Sigmoid colon (tissue), 7 donors: ENCODE results near the gene LYL1. TPM values are rescaled to one million over a fixed set of nuclear protein-coding genes. Genes with fewer than 3 reads are reported as not detected.

Source experiments
- DNase-seq: peaks from one replicate; pipeline ENCODE4 v3.0.0-alpha.2; 2019
- H3K27ac ChIP-seq, 4 donors: fragments of 200-600 bp; sonication (generic); one replicate each; pipeline ENCODE4 v1.5.1; 2016 to 2019; ENCODE audit warnings: mild to moderate bottlenecking in 1 of 4
- H3K27me3 ChIP-seq, 3 donors: fragments of 200-600 bp; sonication (generic); one replicate each; pipeline ENCODE4 v1.5.1; 2019; ENCODE audit warnings: mild to moderate bottlenecking in 1 of 3
- H3K36me3 ChIP-seq, 4 donors: fragments of 200-600 bp; sonication (generic); one replicate each; pipeline ENCODE4 v1.5.1; 2016 to 2019
- H3K4me1 ChIP-seq, 4 donors: fragments of 200-600 bp; sonication (generic); one replicate each; pipeline ENCODE4 v1.5.1; 2017 to 2019
- H3K4me3 ChIP-seq, 4 donors: fragments of 200-600 bp; sonication (generic); one replicate each; pipeline ENCODE4 v1.5.1; 2017 to 2019; ENCODE audit warnings: mild to moderate bottlenecking in 2 of 4, moderate library complexity in 1 of 4
- H3K9me3 ChIP-seq, 4 donors: fragments of 200-600 bp in 3 of 4; sonication (generic) in 3 of 4; one replicate each; pipeline versions ENCODE4 v1.5.1 to v1.6.1; 2013 to 2019
- CTCF ChIP-seq, 4 experiments: fragments of 450-650 bp in 3 of 4; fragments of 200-600 bp in 1 of 4; IDR thresholded peaks; one replicate each; pipeline ENCODE4 v1.5.1; 2016 to 2019; ENCODE audit warnings: antibody characterized with exemption in 4 of 4, mild to moderate bottlenecking in 3 of 4, moderate library complexity in 2 of 4
- EP300 ChIP-seq, 4 donors: sonication (generic); formaldehyde crosslinking; IDR thresholded peaks; one replicate each; pipeline ENCODE4 v1.6.1; 2017; ENCODE audit warnings: antibody characterized with exemption in 4 of 4
- POLR2A ChIP-seq, 2 donors: fragments of 450-650 bp; IDR thresholded peaks; one replicate each; pipeline ENCODE4 v1.6.1; 2016; ENCODE audit warnings: antibody characterized with exemption in 2 of 2, mild to moderate bottlenecking in 2 of 2, moderate library complexity in 2 of 2
- POLR2AphosphoS5 ChIP-seq, 4 donors: sonication (generic); formaldehyde crosslinking; IDR thresholded peaks; one replicate each; pipeline ENCODE4 v1.6.1; 2017; ENCODE audit warnings: antibody characterized with exemption in 4 of 4
- WGBS, 2 donors: extraction: QIAGEN DNeasy Blood & Tissue Kit; methylation state at CpG; one replicate each; pipeline ENCODE4 v1.1.7; 2013; 5-methylcytosine and 5-hydroxymethylcytosine counted together
- intact Hi-C: fragments of 100-400 bp; cut with DNase I; formaldehyde crosslinking; loops from one replicate; pipeline ENCODE4 v1.15.1; 2023
- polyA plus RNA-seq, 3 donors: library from polyadenylated mRNA; stranded (reverse); fragments of 200-250 nt; gene quantifications; one replicate each; pipeline ENCODE4 v1.2.3, GENCODE V29; 2013
- total RNA-seq, 4 donors: library from RNA; depleted of rRNA; stranded (reverse); fragments of >200 nt; gene quantifications; one replicate each; pipeline ENCODE4 v1.1.0, GENCODE V29; 2016
- donor health status: healthy with polysubstance abuse.
- donor health status: Bipolar disorder and iron deficiency.
- donor health status: healthy.

Gene LYL1
- total and polyA plus RNA-seq, 7 donors = 3.0 to 18.4 (median 13.8) TPM

- Histone ChIP-seq H3K4me1 (peaks cover 0 to 94% (median 80%) of the 10 kb centered on the region in 4 donors), H3K4me3 (no peak overlapping the region), H3K9me3 (no peaks in the 10 kb centered on the region), H3K27ac (peak overlapping the region; percentile 31 to 97 (median 95)), H3K36me3 (peaks cover 5 to 32% (median 20%) of the 10 kb centered on the region in 4 donors), H3K27me3 (no peaks in the 10 kb centered on the region)
- 87 to 88% methylated on average over 9 of the region's 9 CpGs for WGBS, 2 donors
- DNase-seq = no peak
- intact Hi-C loops = no loop called here
- TF ChIP-seq CTCF (IDR thresholded peaks at IDR 0.05) (no peak), EP300 (IDR thresholded peaks at IDR 0.05) (no peak), POLR2A (IDR thresholded peaks at IDR 0.05) (no peak)
These were observed 30.3 kb downstream of the LYL1 start for GRCh38 chr19:13072188-13072908.

- Histone ChIP-seq H3K9me3 (no peaks in the 10 kb centered on the region), H3K4me3 (no peak overlapping the region), H3K4me1 (peaks cover 0 to 94% (median 80%) of the 10 kb centered on the region in 4 donors), H3K27ac (peak overlapping the region; percentile 31 to 99 (median 96)), H3K27me3 (no peaks in the 10 kb centered on the region), H3K36me3 (peaks cover 5 to 30% (median 20%) of the 10 kb centered on the region in 4 donors)
- intact Hi-C loops = no loop called here
- DNase-seq = no peak
- WGBS, 2 donors = 75 to 84% methylated on average over 9 of the region's 9 CpGs
- TF ChIP-seq POLR2A (IDR thresholded peaks at IDR 0.05) (no peak), EP300 (IDR thresholded peaks at IDR 0.05) (no peak), POLR2AphosphoS5 (IDR thresholded peaks at IDR 0.05) (no peak), CTCF (IDR thresholded peaks at IDR 0.05) (no peak)
These were observed 31.0 kb downstream of the LYL1 start for GRCh38 chr19:13071444-13072187.

GRCh38 chr19:13070425-13071140 is 32.1 kb downstream of the LYL1 start:
- no peaks in the 10 kb centered on the region for H3K9me3 ChIP-seq
- intact Hi-C loops = no loop called here
- WGBS, 2 donors = 92 to 95% methylated on average over 32 of the region's 32 CpGs
- peaks cover 3 to 22% (median 17%) of the 10 kb centered on the region in 4 donors for H3K36me3 ChIP-seq
- H3K4me3 ChIP-seq = no peak overlapping the region
- peak overlapping the region; percentile 11 to 99 (median 96) for H3K27ac ChIP-seq
- no peak for DNase-seq
- TF ChIP-seq POLR2A (IDR thresholded peaks at IDR 0.05) (no peak), POLR2AphosphoS5 (IDR thresholded peaks at IDR 0.05) (no peak), EP300 (IDR thresholded peaks at IDR 0.05) (no peak), CTCF (IDR thresholded peaks at IDR 0.05) (no peak)
- H3K27me3 ChIP-seq = no peaks in the 10 kb centered on the region
- peaks cover 0 to 94% (median 80%) of the 10 kb centered on the region in 4 donors for H3K4me1 ChIP-seq

GRCh38 chr19:13069415-13070359 is 33.0 kb downstream of the LYL1 start:
- intact Hi-C loops = no loop called here
- H3K36me3 ChIP-seq = peaks cover 0 to 15% (median 12%) of the 10 kb centered on the region in 4 donors
- H3K27me3 ChIP-seq = no peaks in the 10 kb centered on the region
- WGBS, 2 donors = 46 to 68% methylated on average over 20 of the region's 20 CpGs
- DNase-seq = no peak
- H3K27ac ChIP-seq = peak overlapping the region; percentile 55 to 99 (median 96)
- no peaks in the 10 kb centered on the region for H3K9me3 ChIP-seq
- no peak overlapping the region for H3K4me3 ChIP-seq
- peaks cover 0 to 98% (median 83%) of the 10 kb centered on the region in 4 donors for H3K4me1 ChIP-seq
- TF ChIP-seq POLR2AphosphoS5 (IDR thresholded peaks at IDR 0.05) = no peak
- TF ChIP-seq POLR2A (IDR thresholded peaks at IDR 0.05) = no peak
- no peak for TF ChIP-seq EP300 (IDR thresholded peaks at IDR 0.05)
- TF ChIP-seq CTCF (IDR thresholded peaks at IDR 0.05) = no peak
